GM10266 (cell line): ENCODE data around the gene TARP.

Experiments
- DNase-seq: peaks from one replicate; pipeline ENCODE4 v3.0.0; 2012; ENCODE audit errors: extremely low spot score
- TF ChIP-seq, protein P1 (sequence below): IDR thresholded peaks from 2 replicates; pipeline ENCODE4 v1.5.1; 2012; ENCODE audit warnings: mild to moderate bottlenecking, low read depth; ENCODE audit not compliant: control insufficient read depth, insufficient read depth; ENCODE audit errors: missing control alignments

TARP gene

DNA sequence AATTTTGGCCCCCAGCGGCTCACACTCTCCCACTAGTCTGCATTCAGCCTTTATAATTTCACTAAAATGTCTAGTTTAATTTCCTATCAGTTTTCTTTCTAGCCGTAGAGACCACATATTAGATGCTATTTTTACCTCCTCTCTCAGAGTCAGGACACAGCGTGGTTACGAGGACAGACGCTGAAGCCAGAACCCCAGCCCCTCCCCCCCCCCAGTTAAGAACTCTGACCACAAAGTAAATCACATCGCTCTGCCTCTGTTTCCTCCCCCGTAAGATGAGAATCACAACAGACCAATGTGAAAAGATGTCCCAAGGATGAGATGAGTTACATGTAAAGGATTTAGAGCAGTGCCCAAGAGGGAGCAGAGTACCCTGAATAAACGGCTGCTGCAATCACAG is 11.1 kb upstream of the TARP start:
- no peak for DNase-seq
- TF ChIP-seq, protein P1, sequence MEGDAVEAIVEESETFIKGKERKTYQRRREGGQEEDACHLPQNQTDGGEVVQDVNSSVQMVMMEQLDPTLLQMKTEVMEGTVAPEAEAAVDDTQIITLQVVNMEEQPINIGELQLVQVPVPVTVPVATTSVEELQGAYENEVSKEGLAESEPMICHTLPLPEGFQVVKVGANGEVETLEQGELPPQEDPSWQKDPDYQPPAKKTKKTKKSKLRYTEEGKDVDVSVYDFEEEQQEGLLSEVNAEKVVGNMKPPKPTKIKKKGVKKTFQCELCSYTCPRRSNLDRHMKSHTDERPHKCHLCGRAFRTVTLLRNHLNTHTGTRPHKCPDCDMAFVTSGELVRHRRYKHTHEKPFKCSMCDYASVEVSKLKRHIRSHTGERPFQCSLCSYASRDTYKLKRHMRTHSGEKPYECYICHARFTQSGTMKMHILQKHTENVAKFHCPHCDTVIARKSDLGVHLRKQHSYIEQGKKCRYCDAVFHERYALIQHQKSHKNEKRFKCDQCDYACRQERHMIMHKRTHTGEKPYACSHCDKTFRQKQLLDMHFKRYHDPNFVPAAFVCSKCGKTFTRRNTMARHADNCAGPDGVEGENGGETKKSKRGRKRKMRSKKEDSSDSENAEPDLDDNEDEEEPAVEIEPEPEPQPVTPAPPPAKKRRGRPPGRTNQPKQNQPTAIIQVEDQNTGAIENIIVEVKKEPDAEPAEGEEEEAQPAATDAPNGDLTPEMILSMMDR, result no peak

DNA sequence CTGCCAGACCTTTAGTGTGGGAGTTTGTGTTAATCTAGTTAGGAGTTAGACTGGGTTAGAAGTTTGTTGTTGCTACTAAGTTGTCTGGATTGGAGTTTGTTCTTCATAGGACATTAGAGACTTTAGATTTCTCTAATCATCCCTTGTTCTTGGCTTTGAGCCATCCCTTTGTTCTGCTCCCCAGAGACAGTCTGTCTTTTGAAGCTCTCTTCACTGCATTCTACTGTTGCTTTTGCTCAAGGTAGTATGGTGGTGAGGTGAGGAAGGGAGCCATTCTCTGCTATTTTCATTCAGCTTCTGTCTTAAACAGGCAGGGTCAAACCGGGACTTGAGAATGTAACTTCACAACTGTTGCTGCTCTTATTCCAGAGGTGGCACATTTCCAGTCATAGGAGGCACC is 10.4 kb upstream of the TARP start:
- TF ChIP-seq, protein P1, result no peak
- no peak for DNase-seq

DNA sequence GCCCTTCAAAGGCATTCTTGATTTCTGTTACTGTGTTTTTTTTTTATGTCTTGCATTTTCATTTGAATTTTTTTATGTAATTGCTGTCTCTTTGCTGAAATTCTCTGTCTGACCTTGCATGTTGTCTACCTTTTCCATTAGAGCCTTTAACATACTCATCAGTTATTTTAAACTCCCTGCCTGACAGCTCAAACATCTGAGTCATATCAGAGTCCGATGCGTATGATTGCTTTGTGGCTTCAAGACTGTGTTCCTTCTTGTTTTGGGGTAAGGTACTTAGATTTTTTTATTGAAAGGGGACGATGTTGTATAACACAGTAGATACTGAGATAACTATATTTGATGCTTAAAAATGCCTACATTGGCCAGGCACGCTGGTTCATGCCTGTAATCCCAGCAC is 9.7 kb upstream of the TARP start:
- TF ChIP-seq, protein P1, result no peak
- no peak for DNase-seq

DNA sequence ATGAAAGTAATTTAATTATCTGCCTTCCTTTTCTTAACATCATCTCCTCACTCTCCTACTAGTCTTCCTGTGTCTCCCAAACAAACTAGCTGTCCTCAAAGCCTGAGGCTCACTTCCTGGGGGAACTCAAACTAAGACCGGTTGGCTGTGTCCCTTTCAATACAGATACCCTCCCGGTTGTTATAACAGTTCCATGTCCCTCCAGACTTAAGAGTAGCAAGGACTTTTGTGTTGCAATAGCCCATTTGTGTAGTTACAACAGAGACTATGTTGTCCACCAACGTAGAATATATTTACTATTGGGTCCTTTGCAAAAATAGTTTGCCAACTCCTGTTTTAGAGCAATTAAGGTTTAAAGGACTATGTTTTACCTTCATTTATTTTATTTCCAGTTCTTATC is 8.6 kb upstream of the TARP start:
- DNase-seq, result no peak
- TF ChIP-seq, protein P1, result no peak

DNA sequence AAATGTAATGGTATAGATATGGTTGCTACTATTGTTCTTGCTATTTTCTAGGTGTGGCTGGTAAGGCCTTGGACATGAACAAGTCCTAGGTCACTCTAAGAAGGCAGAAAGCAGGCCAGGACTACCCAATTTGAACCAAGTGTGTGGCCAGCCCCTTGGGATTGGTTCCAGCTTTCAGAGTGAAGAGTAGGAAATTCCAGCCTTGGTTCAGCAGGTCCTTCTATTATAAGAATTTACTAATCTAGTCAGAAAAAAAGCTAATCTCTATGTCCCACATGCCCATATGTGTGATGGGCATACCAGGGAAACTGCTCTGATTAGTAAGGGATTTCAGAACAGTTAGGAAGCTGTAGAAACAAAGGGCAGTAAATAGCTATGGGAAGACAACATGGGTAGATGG is 7.8 kb upstream of the TARP start:
- no peak for DNase-seq
- TF ChIP-seq, protein P1, result no peak

DNA sequence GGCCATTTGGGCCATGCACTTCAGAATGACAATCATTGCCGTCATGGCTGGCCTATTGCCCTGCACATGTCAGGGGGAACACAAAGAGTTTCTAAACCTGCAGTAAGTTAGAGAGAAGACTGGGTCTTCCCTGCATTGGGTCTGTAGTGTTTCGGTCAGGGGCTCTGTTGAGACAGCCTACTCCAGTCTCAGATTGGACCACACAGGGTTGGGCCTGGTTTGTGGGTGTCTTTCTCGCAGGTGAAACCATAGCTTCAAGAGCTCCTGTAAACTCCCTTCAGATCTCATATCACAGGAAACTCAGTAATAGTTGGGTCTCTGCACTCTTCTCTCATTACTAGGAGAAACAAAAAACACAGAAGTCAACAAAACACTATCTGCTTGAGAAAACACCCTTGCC is 7.3 kb upstream of the TARP start:
- DNase-seq, result no peak

DNA sequence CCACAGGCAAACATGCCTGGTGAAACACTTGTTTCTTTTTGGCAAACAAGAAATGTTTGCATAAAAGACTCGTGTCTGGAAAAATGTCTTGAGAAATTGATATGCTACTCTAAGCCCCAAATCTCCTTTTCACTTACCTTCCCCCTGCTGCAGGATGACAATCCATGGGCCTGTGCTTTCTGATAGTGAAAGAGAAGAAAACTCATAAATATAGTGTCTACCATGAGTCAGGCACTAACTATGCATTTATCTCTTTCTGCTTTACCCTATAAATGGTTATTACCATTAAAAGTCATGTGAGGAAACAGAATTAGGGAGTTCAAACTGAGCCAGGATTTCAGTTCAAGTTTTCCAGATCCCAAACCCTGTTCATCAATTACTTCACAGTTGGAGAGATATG is 6.6 kb upstream of the TARP start:
- TF ChIP-seq, protein P1, result no peak
- DNase-seq, result no peak

More for the DNA sequence above, 7.3 kb upstream of the TARP start:
- TF ChIP-seq, protein P1, result no peak
